LNCaP clone FGC (cell line): Measurements from ENCODE around the gene PHC3.
A peak's percentile ranks its signal among the peaks of the same experiment; 100 is the strongest.

ENCODE experiments used
- DNase-seq: peaks from one replicate; pipeline ENCODE4 v3.0.0-alpha.2; 2011; ENCODE audit warnings: low read depth
- H3K4me3 ChIP-seq: 2 replicates; pipeline ENCODE4 v1.5.1; 2011; ENCODE audit warnings: mild to moderate bottlenecking, low read depth, low read length, control low read depth
- TF ChIP-seq, protein P1 (sequence below): IDR thresholded peaks from 2 replicates; pipeline ENCODE4 v1.5.1; 2012; ENCODE audit warnings: mild to moderate bottlenecking; ENCODE audit not compliant: control insufficient read depth, insufficient read depth; ENCODE audit errors: extremely low read depth

PHC3 gene

DNA sequence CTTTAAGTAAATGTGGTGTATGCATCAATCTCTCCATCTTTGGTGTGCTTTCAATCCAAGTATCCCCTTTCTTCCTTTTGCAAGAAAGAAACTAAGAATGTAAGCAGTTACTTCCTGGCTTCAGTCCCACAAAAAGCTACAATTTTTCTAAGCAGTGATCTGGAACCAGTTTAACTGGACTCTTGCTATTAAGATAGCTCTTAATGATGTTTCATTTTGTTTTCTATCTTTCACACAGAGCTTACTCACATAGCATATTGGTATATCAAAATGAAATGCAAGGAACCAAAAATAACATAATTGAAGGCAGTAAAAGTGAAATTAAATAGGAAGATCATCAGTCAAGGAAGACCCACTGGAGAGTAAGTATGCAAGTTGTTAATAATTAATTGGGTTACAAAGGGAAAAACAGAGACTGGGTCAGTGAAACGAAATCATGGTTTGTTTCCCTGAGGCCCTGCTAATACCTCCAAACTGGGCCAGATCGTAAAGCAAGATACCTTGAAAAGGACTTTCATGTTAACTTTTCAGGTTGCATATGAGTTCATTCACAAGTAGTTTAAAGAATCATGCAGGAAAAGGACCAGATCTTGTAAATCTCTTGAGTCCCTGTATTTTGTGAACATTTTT is 101.9 kb downstream of the PHC3 start:
- TF ChIP-seq, protein P1, sequence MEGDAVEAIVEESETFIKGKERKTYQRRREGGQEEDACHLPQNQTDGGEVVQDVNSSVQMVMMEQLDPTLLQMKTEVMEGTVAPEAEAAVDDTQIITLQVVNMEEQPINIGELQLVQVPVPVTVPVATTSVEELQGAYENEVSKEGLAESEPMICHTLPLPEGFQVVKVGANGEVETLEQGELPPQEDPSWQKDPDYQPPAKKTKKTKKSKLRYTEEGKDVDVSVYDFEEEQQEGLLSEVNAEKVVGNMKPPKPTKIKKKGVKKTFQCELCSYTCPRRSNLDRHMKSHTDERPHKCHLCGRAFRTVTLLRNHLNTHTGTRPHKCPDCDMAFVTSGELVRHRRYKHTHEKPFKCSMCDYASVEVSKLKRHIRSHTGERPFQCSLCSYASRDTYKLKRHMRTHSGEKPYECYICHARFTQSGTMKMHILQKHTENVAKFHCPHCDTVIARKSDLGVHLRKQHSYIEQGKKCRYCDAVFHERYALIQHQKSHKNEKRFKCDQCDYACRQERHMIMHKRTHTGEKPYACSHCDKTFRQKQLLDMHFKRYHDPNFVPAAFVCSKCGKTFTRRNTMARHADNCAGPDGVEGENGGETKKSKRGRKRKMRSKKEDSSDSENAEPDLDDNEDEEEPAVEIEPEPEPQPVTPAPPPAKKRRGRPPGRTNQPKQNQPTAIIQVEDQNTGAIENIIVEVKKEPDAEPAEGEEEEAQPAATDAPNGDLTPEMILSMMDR, result no peak
- H3K4me3 ChIP-seq, result no peak overlapping the region
- DNase-seq, result peak; percentile 43

DNA sequence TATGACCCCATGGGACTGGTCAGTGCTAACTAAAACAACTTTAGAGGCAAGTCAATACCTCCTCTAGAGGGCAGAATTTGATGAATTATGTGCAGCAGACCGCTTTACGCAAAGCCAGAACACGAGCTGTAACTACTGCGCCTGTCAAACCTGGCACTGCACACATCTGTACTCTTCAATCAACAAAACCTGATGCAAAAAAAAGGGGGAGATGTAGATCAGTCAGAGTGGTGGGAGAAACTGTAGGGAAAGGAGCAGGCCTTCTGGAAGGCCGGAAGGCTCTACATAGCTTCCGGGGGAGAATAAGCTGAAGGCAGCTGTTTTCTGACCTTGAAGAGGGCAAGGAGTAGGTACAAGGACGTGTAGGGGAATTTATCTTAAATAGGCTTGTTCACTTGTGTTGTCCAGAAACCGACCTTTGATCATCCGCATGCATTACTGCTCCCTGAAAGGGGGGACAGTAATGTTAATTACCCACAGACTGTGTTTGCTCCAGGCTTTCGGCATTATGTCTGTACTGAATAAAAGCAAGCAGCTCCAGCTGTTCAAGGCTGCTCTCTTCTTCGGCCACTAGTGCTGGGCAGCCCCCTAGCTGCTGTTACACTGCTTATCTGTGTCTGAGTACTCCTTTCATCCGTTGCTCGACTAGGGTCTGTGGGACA is 102.8 kb downstream of the PHC3 start:
- TF ChIP-seq, protein P1, result no peak
- no peak for DNase-seq
- H3K4me3 ChIP-seq, result no peak overlapping the region

DNA sequence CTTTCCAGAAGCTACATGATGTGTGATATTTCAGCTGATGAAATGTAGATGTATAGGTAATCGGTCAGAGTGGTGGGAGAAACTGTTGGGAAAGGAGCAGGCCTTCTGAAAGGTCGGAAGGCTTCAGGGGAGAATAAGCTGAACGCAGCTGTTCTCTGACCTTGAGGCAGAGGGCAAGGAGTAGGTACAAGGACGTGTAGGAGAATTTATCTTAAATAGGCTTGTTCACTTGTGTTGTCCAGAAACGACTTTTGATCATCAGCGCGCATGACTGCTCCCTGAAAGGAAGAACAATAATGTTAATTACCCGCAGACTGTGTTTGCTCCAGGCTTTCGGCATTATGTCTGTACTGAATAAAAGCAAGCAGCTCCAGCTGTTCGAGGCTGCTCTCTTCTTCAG is 104.2 kb downstream of the PHC3 start:
- no peak for DNase-seq
- H3K4me3 ChIP-seq, result no peak overlapping the region
- TF ChIP-seq, protein P1, result no peak

DNA sequence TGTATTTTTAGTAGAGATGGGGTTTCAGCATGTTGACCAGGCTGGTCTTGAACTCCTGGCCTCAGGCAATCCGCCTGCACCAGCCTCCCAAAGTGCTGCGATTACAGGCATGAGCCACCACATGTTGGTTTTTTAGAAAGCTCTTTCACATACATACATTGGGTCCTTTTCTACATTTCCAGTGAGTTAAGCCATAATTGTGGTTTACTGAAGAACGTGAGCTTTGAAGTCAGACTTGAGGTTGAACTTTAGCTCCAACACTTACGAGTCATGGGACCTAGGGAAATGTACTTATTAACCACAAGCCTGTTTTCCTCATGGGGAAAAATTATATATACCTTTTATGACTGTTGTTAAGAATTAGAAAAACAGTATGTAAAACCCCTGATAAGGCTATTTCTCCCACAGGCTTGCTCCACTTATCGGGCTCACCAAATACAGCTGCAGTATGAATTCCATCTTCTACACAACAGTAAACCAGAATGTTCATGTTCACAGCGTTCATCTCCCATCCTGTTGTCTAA is 104.8 kb downstream of the PHC3 start:
- TF ChIP-seq, protein P1, result no peak
- H3K4me3 ChIP-seq, result no peak overlapping the region
- DNase-seq, result no peak

DNA sequence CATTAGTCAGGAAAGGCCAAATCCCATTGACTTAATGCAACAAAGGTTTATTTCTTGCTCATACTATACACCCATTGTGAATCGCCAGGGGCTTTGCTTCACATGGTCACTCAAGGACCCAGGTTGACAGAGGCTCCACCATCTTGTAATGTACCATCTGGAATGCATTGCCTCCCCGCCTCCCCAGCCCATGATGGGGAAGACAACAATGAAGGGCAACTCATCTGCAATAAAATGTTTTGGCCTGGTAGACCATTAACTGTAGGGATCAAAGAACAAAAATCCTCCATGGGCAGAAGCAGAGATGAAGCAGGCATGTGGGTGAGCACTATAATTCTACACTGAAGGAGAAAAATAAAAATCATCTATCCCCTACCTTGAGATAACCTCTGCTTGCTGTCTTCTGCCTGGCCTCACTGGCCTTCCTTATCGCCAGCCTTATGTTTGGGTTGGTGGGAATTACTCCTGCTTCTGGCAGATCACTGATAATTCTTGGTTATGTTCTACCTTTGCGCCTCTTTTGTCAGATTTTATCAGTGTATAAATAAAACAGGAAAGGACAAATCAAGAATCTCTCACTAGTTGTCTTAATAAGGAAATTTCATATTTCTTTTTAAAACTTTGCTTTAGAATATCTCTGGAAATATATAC is 106.0 kb downstream of the PHC3 start:
- no peak overlapping the region for H3K4me3 ChIP-seq
- TF ChIP-seq, protein P1, result no peak
- no peak for DNase-seq

DNA sequence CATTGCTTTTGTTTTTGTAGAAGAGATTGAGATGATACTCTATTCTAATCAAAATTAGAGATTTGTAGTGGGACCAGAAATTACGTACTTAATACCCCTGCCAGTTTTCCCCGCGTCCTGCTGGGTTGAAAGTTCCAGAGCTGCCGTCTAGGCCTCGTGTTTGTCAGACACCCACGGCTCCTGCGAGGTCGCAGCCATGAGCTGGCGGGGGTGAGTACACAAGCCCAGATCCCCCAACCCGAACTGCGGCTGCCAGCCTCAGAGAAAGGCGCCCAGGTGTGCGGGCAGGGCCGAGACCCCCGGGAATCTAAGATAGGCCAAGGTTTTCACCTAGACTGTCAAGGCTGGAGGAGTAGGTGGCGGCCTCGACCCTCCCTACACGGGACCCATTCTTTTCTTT is 117.4 kb downstream of the PHC3 start:
- H3K4me3 ChIP-seq, result no peak overlapping the region
- TF ChIP-seq, protein P1, result no peak
- DNase-seq, result no peak

DNA sequence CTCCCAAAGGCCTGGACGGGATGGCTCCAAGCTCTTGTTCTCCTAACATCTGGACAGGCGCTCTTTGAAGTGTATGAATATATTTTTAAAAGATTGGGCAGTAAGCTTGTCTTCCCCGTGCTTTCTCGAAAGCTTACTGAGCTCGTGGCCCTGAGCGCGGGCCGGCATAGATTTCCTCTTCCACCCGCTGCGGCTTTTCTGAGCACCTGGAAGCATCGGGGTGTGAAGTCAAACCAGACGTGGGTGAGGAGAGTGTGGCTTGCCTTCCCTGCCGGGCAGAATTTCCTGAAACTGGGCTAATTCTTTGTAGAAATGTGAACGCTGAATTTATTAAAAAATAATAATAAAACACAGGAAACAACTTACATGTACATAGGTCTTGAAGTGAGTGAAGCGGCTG is 117.8 kb downstream of the PHC3 start:
- TF ChIP-seq, protein P1, result no peak
- H3K4me3 ChIP-seq, result no peak overlapping the region
- no peak for DNase-seq
